ENCODE data around the gene DNAI1.

Gene DNAI1

DNA sequence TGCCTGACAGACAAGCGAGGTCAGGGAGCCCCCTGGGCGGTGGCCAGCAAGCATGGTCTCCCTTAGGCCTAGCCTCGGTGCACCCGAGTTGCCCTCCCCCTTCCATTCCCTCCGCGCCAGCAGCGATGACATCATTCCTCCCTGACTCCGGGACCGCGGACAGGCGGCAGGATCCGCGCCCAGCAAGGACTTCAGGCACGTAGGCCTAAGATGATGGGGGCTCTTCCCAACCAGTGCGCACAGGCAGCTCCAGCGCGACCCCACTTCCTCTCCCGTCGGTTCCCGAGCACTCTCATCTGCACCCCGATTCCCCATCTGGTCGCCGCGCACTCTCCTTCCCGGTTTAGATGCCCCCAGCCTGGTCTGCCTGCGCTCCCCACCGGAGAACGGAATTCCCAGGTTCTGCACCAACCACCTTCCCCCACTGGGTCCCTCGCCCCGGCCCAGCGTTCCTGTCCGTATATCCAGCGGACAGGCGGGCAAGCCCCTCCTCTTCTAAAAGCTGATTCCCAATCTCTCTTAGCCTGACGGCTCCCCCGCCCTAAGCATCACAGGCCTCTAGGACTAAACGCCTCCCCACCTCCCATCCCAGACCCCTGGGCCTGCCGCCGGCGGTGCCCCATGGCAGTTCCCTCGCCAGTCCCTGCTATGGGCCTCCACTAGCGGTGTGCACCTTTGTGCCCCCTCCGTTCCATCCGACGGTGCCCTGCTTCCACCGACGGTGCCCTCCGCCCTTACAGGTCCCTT, 1.2 kb upstream of the DNAI1 start:
- peak overlapping the region; percentile 52 for H3K4me3 ChIP-seq (replicated peaks; ENCODE audit: low read depth, low read length)
- DNase-seq (ENCODE audit: extremely low read depth, low read depth): no peak
- TF ChIP-seq CTCF (IDR thresholded peaks at IDR 0.05; ENCODE audit: low read depth, low read length, missing control alignments): no peak

DNA sequence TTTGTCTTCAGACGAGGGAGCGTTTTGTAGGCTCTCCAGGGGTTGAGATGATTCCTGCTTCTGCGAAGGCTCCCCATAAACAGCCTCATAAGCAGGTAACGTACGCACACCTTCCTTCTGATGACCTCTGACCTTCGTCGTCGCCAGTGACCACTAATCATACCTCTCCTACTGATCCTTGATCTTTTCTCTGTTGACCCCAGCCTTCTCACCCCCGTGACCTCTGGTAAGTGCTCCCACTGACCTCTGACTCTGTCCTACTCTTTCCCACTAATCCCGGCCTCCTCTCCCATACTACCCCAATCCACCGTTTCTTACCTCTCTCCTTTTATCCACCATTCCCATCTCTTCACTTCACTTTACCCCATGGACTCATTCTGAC, 345 bp downstream of the DNAI1 start:
- no peak for DNase-seq (ENCODE audit: extremely low read depth, low read depth)
- H3K4me3 ChIP-seq (replicated peaks; ENCODE audit: low read depth, low read length): peak overlapping the region; percentile 52
- no peak for TF ChIP-seq CTCF (IDR thresholded peaks at IDR 0.05; ENCODE audit: low read depth, low read length, missing control alignments)

GRCh38 chr9:34459356-34459755, 751 bp downstream of the DNAI1 start:
- DNase-seq (ENCODE audit: extremely low read depth, low read depth): no peak
- no peak for TF ChIP-seq CTCF (IDR thresholded peaks at IDR 0.05; ENCODE audit: low read depth, low read length, missing control alignments)
- no peak overlapping the region for H3K4me3 ChIP-seq (replicated peaks; ENCODE audit: low read depth, low read length)

DNA sequence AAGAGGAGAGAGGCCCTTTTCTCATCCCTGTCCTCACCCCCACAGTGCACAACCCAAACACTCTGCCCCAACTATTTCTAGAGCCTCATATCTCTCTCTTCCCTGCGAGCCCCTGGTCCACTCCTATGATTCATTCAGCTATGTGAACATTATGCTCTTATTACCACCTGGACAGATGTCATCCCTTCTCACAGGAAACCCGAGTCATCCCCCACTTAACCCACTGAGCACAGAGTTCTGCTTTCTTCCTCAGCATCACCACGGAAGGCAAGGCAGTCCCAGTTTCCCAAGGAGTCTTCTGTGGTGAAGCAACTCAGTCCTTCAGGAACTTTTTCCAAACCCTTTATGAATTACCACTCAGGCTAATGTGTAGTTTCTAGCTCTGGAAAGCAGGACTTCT, 1.3 kb downstream of the DNAI1 start:
- DNase-seq (ENCODE audit: extremely low read depth, low read depth): no peak
- TF ChIP-seq CTCF (IDR thresholded peaks at IDR 0.05; ENCODE audit: low read depth, low read length, missing control alignments): no peak

GRCh38 chr9:34463098-34463900, 4.7 kb downstream of the DNAI1 start:
- TF ChIP-seq CTCF (IDR thresholded peaks at IDR 0.05; ENCODE audit: low read depth, low read length, missing control alignments): no peak
- no peak for DNase-seq (ENCODE audit: extremely low read depth, low read depth)
- H3K4me3 ChIP-seq (replicated peaks; ENCODE audit: low read depth, low read length): no peak overlapping the region

More for the DNA sequence above, 1.3 kb downstream of the DNAI1 start:
- no peak overlapping the region for H3K4me3 ChIP-seq (replicated peaks; ENCODE audit: low read depth, low read length)

DNA sequence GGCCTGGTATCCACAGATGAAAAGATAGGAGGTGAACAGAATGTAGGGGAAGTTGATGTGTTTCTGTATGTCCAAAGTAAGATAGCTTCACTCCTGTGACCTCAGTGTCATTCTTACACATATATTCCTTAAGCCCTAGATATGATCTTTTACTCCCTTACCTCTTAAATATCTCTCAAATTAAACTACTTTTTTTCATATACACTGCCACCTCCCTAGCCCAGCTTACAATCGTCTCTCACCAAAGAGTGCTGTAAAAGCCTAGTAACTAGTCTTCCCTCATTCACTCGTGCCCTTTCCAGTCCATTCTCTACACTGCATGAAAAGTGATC, 5.3 kb downstream of the DNAI1 start:
- no peak for DNase-seq (ENCODE audit: extremely low read depth, low read depth)
- no peak overlapping the region for H3K4me3 ChIP-seq (replicated peaks; ENCODE audit: low read depth, low read length)
- TF ChIP-seq CTCF (IDR thresholded peaks at IDR 0.05; ENCODE audit: low read depth, low read length, missing control alignments): no peak
